ENCODE data around the gene ENKD1. TPM values are rescaled to one million over a fixed set of nuclear protein-coding genes. Genes with fewer than 3 reads are reported as not detected.
A peak's percentile ranks its signal among the peaks of the same experiment; 100 is the strongest.

Gene ENKD1
- total and polyA plus RNA-seq, 12 donors, result 3.0 to 113 (median 18.2) TPM

DNA sequence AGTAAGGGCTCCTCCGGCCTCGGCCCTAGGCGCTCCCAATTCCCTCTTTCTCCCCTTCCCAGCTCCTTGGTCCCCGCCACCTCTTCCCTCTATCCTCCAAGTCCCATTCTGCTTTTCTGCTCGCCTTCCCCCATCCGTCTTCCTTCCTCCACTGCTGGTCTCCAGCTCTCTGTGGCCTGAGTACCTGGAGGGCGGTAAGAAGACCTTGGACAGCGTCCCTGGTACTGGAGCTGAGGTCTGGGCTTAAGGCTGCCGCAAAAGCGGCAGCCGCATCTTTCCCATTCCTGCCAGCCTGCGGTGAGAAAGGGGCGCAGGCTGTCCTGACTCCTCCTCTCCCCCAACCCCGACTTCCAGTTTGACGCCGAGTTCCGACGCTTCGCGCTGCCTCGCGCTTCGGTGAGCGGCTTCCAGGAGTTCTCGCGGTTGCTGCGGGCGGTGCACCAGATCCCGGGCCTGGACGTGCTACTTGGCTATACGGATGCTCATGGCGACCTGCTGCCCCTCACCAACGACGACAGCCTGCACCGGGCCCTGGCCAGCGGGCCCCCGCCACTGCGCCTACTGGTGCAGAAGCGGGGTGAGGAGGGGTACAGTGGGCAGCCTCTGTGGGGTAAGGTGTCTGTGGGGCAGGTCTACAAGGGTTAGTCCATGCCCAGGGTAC lies 5.3 kb downstream of the ENKD1 start:
- WGBS, 4 donors, result 1 to 13% (median 10%) methylated on average over 30 to 39 of the region's 39 CpGs
- Histone ChIP-seq H3K36me3 (replicated peaks in 1 of 2) (peaks cover 0 to 10% of the 10 kb centered on the region in 2 donors), H3K4me3 (peak overlapping the region in 2 of 4 donors; percentile 20 to 73), H3K9me3 (replicated peaks in 1 of 3) (no peaks in the 10 kb centered on the region), H3K27me3 (no peaks in the 10 kb centered on the region), H3K27ac (peak overlapping the region in 4 of 5 donors; percentile 73 to 96 (median 91)), H3K4me1 (replicated peaks in 1 of 2) (peaks cover 8 to 22% of the 10 kb centered on the region in 2 donors)
- intact Hi-C loops (cut with DNase I), result loop anchor here (5.0 kb wide), 1 partner anchor 99 kb away; the partner anchor contains the start of gene CTCF (in 2 of the 2)
- DNase-seq, result peak in 3 of 7 donors; percentile 42 to 52 (median 52)
- no peak for TF ChIP-seq POLR2A (IDR thresholded peaks at IDR 0.05)

DNA sequence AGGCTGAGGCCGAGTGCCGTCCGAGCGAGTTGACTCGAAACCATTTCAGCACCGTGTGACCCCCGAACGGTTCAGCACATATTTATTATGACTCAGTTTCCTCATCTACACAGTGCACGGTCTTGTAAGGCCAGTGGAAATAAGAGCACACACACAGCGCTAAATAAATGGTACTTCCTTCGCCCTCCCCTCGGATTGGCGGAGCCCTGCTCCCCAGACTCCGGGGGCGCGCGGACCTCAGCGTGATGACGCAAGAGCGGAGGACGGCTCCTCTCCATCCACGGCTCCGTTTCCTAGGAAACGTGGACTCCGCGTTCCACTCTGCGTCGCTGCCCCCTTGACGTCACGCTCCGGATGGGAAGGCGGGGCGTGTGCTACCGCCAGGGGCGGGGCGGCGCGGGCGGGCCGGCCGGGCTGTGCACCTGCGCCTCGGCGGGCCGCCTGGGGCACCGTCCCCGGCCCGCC lies 6.0 kb downstream of the ENKD1 start, which contains the start of gene PARD6A:
Gene PARD6A (plus strand): TSS at position 397 of the 465 bp plus-strand sequence. CDS start 79 bp downstream, outside the sequence.
- WGBS, 4 donors, result 0 to 3% (median 0%) methylated on average over 8 to 48 of the region's 48 CpGs
- H3K36me3 ChIP-seq (replicated peaks in 1 of 2), result peaks cover 0 to 10% of the 10 kb centered on the region in 2 donors
- H3K27ac ChIP-seq, result peak within 1 kb of the TSS; percentile 71 to 96 (median 91)
- H3K4me1 ChIP-seq (replicated peaks in 1 of 2), result peaks cover 8 to 15% of the 10 kb centered on the region in 2 donors
- H3K4me3 ChIP-seq, result peak within 1 kb of the TSS; percentile 47 to 73 (median 68)
- DNase-seq, result peak; percentile 95 to 98 (median 97)
- no peaks in the 10 kb centered on the region for H3K27me3 ChIP-seq
- TF ChIP-seq, protein P1, sequence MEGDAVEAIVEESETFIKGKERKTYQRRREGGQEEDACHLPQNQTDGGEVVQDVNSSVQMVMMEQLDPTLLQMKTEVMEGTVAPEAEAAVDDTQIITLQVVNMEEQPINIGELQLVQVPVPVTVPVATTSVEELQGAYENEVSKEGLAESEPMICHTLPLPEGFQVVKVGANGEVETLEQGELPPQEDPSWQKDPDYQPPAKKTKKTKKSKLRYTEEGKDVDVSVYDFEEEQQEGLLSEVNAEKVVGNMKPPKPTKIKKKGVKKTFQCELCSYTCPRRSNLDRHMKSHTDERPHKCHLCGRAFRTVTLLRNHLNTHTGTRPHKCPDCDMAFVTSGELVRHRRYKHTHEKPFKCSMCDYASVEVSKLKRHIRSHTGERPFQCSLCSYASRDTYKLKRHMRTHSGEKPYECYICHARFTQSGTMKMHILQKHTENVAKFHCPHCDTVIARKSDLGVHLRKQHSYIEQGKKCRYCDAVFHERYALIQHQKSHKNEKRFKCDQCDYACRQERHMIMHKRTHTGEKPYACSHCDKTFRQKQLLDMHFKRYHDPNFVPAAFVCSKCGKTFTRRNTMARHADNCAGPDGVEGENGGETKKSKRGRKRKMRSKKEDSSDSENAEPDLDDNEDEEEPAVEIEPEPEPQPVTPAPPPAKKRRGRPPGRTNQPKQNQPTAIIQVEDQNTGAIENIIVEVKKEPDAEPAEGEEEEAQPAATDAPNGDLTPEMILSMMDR (IDR thresholded peaks at IDR 0.05), result peak in 1 of 6 experiments; percentile 34
- TF ChIP-seq POLR2A (IDR thresholded peaks at IDR 0.05), result peak in 1 of 2 donors; percentile 30
- intact Hi-C loops (cut with DNase I), result loop anchor here (5.0 kb wide), 1 partner anchor 98 kb away; the partner anchor contains the start of gene CTCF (in 2 of the 2)
- H3K9me3 ChIP-seq (replicated peaks in 1 of 3), result no peaks in the 10 kb centered on the region

DNA sequence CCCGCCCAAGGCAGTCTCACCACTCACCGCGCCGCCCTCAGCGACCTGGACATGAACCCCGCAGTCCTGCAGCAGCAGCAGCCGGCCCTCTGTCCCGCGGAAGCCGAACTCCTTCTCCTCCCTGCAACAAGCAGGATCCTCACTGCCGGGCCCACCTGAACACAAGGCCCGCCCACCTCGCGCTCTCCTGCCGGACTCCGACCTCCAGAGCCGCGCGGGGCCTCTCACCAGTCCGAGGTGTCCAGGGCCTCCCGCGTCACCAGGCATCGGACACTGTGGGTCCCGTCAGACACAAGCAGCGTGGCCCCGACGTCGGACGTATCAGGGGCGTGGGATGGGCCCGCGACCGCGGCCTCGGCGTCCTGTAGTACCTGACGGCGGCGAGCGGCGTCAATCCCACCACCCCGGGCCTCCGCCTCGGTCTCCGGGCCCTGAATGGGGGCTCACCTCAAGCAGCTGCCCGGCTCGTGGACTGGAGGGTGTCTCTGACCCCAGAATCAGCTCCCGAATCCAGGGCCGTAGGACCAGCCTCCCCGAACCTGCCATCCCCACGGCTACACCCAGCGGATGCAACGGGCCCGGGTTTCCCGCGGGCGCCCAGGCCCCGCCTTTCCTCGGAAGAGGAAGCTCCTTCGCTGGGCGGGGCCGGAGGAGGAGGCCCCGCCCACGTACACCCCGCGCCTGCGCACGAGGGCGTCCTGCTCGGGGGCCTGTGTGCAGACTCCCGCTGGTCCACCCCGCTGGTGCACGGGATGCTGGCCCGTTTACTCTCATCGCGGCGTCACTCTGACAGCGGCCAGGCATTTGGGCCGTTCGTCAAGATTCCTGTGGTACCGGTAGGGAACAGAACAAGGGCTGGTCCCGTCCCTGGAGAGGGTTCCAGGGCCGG lies 6.6 kb downstream of the ENKD1 start, which contains the start of gene ACD:
Gene ACD (minus strand): TSS at position 586 of the 889 bp plus-strand sequence. CDS start 40 bp downstream, at position 546.
- intact Hi-C loops (cut with DNase I), result loop anchor here (5.0 kb wide), 2 partner anchors 98 to 113 kb away; partner anchors contain the start of gene CTCF (in 2 of the 2)
- DNase-seq, result peak; percentile 89 to 94 (median 91)
- peak; percentile 70 to 76 for TF ChIP-seq POLR2A (IDR thresholded peaks at IDR 0.05)
- TF ChIP-seq, protein P1 (IDR thresholded peaks at IDR 0.05), result no peak
- no peaks in the 10 kb centered on the region for H3K27me3 ChIP-seq
- H3K4me3 ChIP-seq, result peak within 1 kb of the TSS; percentile 47 to 73 (median 68)
- 0 to 2% (median 1%) methylated on average over 2 to 83 of the region's 83 CpGs for WGBS, 4 donors
- peak within 1 kb of the TSS; percentile 71 to 96 (median 91) for H3K27ac ChIP-seq
- peaks cover 0 to 10% of the 10 kb centered on the region in 2 donors for H3K36me3 ChIP-seq (replicated peaks in 1 of 2)
- H3K9me3 ChIP-seq (replicated peaks in 1 of 3), result no peaks in the 10 kb centered on the region
- peaks cover 8 to 14% of the 10 kb centered on the region in 2 donors for H3K4me1 ChIP-seq (replicated peaks in 1 of 2)

DNA sequence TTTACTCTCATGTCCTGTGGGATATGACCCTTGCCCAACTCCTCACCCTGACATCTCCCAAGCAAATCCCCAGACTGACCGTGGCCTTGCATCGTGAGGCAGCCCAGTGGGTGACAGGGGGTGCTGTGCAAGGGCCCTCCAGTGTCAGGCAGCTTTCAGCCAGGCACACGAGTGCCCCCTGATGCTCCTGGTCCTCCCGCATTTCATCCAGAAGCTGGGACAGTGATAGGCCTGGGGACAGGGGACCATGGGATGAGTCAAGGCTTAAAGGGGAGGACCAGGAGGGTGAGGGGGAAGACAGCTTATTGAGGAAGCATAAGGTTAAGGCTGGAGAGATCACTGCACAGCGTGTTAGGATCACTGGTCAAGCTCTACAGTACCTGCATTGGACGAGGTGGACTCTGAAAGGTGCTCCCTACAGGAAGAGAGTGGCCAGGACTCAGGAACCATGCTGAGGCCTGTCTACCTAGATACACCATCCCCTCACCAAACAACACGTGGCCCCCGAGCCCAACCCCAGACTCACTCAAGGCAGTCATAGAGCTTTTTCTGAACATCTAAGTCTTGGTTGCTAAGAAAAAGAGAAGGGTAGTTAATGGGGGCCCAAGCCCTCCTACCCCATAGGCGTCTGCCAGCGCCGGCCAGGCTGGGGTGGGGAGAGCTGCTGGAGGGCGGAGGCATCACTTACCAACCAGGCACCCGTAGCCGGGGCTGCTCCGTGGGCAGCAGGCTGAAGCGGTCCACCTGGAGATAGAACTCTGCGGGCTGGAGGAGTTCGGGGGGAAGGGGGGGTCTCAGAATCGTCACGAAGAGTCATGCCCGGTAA lies 7.5 kb downstream of the ENKD1 start:
- WGBS, 4 donors, result 38 to 45% (median 42%) methylated on average over 15 to 21 of the region's 21 CpGs
- no peak for TF ChIP-seq POLR2A (IDR thresholded peaks at IDR 0.05)
- TF ChIP-seq, protein P1 (IDR thresholded peaks at IDR 0.05), result no peak
- intact Hi-C loops (cut with DNase I), result loop anchor here in 1 of 2 donors (5.0 kb wide), 1 partner anchor 112 kb away; no protein-coding TSS in a partner anchor
- peak overlapping the region in 3 of 4 donors; percentile 47 to 73 (median 71) for H3K4me3 ChIP-seq
- no peak for DNase-seq
- H3K36me3 ChIP-seq (replicated peaks in 1 of 2), result peaks cover 0 to 10% of the 10 kb centered on the region in 2 donors
- H3K27me3 ChIP-seq, result peaks cover 7% of the 10 kb centered on the region
- peaks cover 8 to 14% of the 10 kb centered on the region in 2 donors for H3K4me1 ChIP-seq (replicated peaks in 1 of 2)
- H3K9me3 ChIP-seq (replicated peaks in 1 of 3), result no peaks in the 10 kb centered on the region
- no peak overlapping the region for H3K27ac ChIP-seq
